HEK293T (cell line): ENCODE results near the gene SYNE2.

ENCODE experiments used
- ARNT ChIP-seq: fragments of 450-650 bp; IDR thresholded peaks from 2 replicates; pipeline ENCODE4 v1.6.1; 2017; ENCODE audit warnings: mild to moderate bottlenecking
- BHLHE40 ChIP-seq: fragments of 450-650 bp; IDR thresholded peaks from 2 replicates; pipeline ENCODE4 v1.6.1; 2016; ENCODE audit warnings: mild to moderate bottlenecking, moderate library complexity, borderline replicate concordance
- ELF4 ChIP-seq: fragments of 450-650 bp; IDR thresholded peaks from 2 replicates; pipeline ENCODE4 v1.6.1; 2017; ENCODE audit warnings: antibody characterized with exemption
- FOXA1 ChIP-seq: fragments of 450-650 bp; IDR thresholded peaks from 2 replicates; pipeline ENCODE4 v1.6.1; 2016; ENCODE audit warnings: mild to moderate bottlenecking
- FOXK2 ChIP-seq: fragments of 450-650 bp; IDR thresholded peaks from 2 replicates; pipeline ENCODE4 v1.6.1; 2016; ENCODE audit warnings: mild to moderate bottlenecking
- FOXM1 ChIP-seq: fragments of 450-650 bp; IDR thresholded peaks from 2 replicates; pipeline ENCODE4 v1.6.1; 2017; ENCODE audit warnings: mild to moderate bottlenecking, borderline replicate concordance
- L3MBTL2 ChIP-seq: fragments of 450-650 bp; conservative IDR thresholded peaks from 2 replicates; pipeline ENCODE4 v1.6.1; 2016; ENCODE audit warnings: mild to moderate bottlenecking
- LEF1 ChIP-seq: fragments of 450-650 bp; IDR thresholded peaks from 2 replicates; pipeline ENCODE4 v1.6.1; 2017; ENCODE audit warnings: mild to moderate bottlenecking, borderline replicate concordance
- NFRKB ChIP-seq: fragments of 450-650 bp; IDR thresholded peaks from 2 replicates; pipeline ENCODE4 v1.6.1; 2016; ENCODE audit warnings: mild to moderate bottlenecking, moderate library complexity
- PKNOX1 ChIP-seq: fragments of 450-650 bp; IDR thresholded peaks from 2 replicates; pipeline ENCODE4 v1.6.1; 2016
- SP1 ChIP-seq: fragments of 450-650 bp; IDR thresholded peaks from 2 replicates; pipeline ENCODE4 v1.6.1; 2017
- SUZ12 ChIP-seq: fragments of 450-650 bp; IDR thresholded peaks from 2 replicates; pipeline ENCODE4 v1.6.1; 2016; ENCODE audit warnings: mild to moderate bottlenecking
- TARDBP ChIP-seq: fragments of 450-650 bp; IDR thresholded peaks from 2 replicates; pipeline ENCODE4 v1.6.1; 2016

GRCh38 chr14:63910583-63911363 lies 58.0 kb downstream of the SYNE2 start:
- TF ChIP-seq ARNT: no peak
- TF ChIP-seq FOXM1: no peak
- TF ChIP-seq BHLHE40: no peak
- no peak for TF ChIP-seq SP1
- no peak for TF ChIP-seq L3MBTL2
- TF ChIP-seq PKNOX1: no peak
- no peak for TF ChIP-seq TARDBP
- TF ChIP-seq SUZ12: no peak
- no peak for TF ChIP-seq FOXA1
- TF ChIP-seq ELF4: no peak
- TF ChIP-seq LEF1: no peak
- no peak for TF ChIP-seq NFRKB
- TF ChIP-seq FOXK2: no peak
